Measurements from ENCODE around the gene PEDS1. TPM values are rescaled to one million over a fixed set of nuclear protein-coding genes. Genes with fewer than 3 reads are reported as not detected.

PEDS1 gene
- total and polyA plus RNA-seq, 2 of the 8 experiments (the other 6 are each of a cell fraction or from before 2014, with no cell fraction given), result 28.9 to 75.9 TPM

- H3K4me3 ChIP-seq (ENCODE audit: extremely low read depth in 1 of 4, insufficient read depth in 2 of 4, low read depth in 3 of 4, low read length in 4 of 4), result no peak overlapping the region
- H3K14ac ChIP-seq (ENCODE audit: insufficient read length), result no peak overlapping the region
- H2BK120ac ChIP-seq (replicated peaks; ENCODE audit: low read depth, low read length), result no peak overlapping the region
- H3K79me1 ChIP-seq (ENCODE audit: low read depth, low read length), result peaks cover 6% of the 10 kb centered on the region
- no peak overlapping the region for H4K91ac ChIP-seq (replicated peaks; ENCODE audit: insufficient read length, low read length)
- no peak overlapping the region for H3K18ac ChIP-seq (ENCODE audit: extremely low read depth, low read length)
- no peak overlapping the region for H2AK5ac ChIP-seq (ENCODE audit: low read depth, low read length)
- TF ChIP-seq USF2 (IDR thresholded peaks at IDR 0.05; ENCODE audit: low read length) (peak; percentile 89), ATF3 (IDR thresholded peaks at IDR 0.05; ENCODE audit: insufficient read depth, low read depth, low read length) (peak; percentile 83), CTBP2 (IDR thresholded peaks at IDR 0.05; ENCODE audit: borderline replicate concordance, insufficient read depth, insufficient read length, low read length) (no peak)
- H3K36me3 ChIP-seq (ENCODE audit: control insufficient read depth in 2 of 4, insufficient read depth in 4 of 4, low read length in 3 of 4), result peaks cover 6 to 42% (median 24%) of the 10 kb centered on the region in 4 experiments; a peak in 7 of 8 replicates
- FAIRE-seq (no peak), DNase-seq (ENCODE audit: low read depth in 1 of 2, low spot score in 2 of 2) (no peak)
- H3K23ac ChIP-seq (ENCODE audit: insufficient read length), result no peak overlapping the region
- H2BK20ac ChIP-seq (ENCODE audit: low read length), result no peak overlapping the region
- no peak overlapping the region for H2BK5ac ChIP-seq (ENCODE audit: low read depth, low read length)
- no peak overlapping the region for H3K4me2 ChIP-seq (ENCODE audit: insufficient read depth in 1 of 2, low read depth in 2 of 2, low read length in 2 of 2)
- H4K5ac ChIP-seq (ENCODE audit: insufficient read length, low read depth, low read length), result no peak overlapping the region
- WGBS, 2 experiments (ENCODE audit: extremely low coverage in 1 of 2, insufficient coverage in 1 of 2, insufficient read length in 1 of 2, insufficient replicate concordance in 2 of 2, low coverage in 1 of 2, low lambda C conversion rate in 2 of 2, missing lambda C conversion rate in 1 of 2), result 88% methylated on average over 13 of the region's 13 CpGs; no CpG with 5 or more reads in 1 of the 2 experiments
- peaks cover 3 to 24% of the 10 kb centered on the region in 2 experiments for H4K20me1 ChIP-seq (replicated peaks in 1 of 2; ENCODE audit: control insufficient read depth in 1 of 2, insufficient read depth in 2 of 2, low read length in 2 of 2)
- no peak overlapping the region for H2AFZ ChIP-seq (ENCODE audit: low read length)
- H4K8ac ChIP-seq (ENCODE audit: extremely low read depth, insufficient read depth, low read length), result peak overlapping the region; percentile 77; the same call in 1 of the 2 replicates
- no peak overlapping the region for H2BK12ac ChIP-seq (ENCODE audit: low read depth, low read length)
- no peak overlapping the region for H3K4ac ChIP-seq (replicated peaks; ENCODE audit: insufficient read length, low read depth, low read length)
- H2BK15ac ChIP-seq (ENCODE audit: low read length), result no peak overlapping the region
- no peak overlapping the region for H3K9ac ChIP-seq (replicated peaks in 1 of 4; ENCODE audit: extremely low read depth in 1 of 4, low read depth in 3 of 4, low read length in 3 of 4)
- no peak overlapping the region for H3K27ac ChIP-seq (ENCODE audit: low read depth, low read length)
- H3K56ac ChIP-seq (replicated peaks; ENCODE audit: insufficient read length, low read depth, low read length), result no peak overlapping the region
- no peaks in the 10 kb centered on the region for H3K4me1 ChIP-seq (replicated peaks in 1 of 4; ENCODE audit: control insufficient read depth in 3 of 4, insufficient read depth in 4 of 4, low read length in 3 of 4)
- H3K23me2 ChIP-seq (ENCODE audit: low read depth, low read length), result no peaks in the 10 kb centered on the region
- no peaks in the 10 kb centered on the region for H3K79me2 ChIP-seq (ENCODE audit: control insufficient read depth in 1 of 2, insufficient read depth in 2 of 2, low read length in 2 of 2)
- ChIA-PET POLR2A (ENCODE audit: partially characterized antibody) (interaction anchor here (1.0 to 1.4 kb wide), 3 partner anchors 14 to 20 kb away, joined by 3 to 4 read pairs (median 3); no protein-coding TSS in a partner anchor), CTCF (ENCODE audit: partially characterized antibody) (interaction anchor here (0.9 to 8.5 kb wide), 6 partner anchors 8 to 40 kb away, joined by 3 to 92 read pairs (median 4); no protein-coding TSS in a partner anchor)
- no peaks in the 10 kb centered on the region for H3K27me3 ChIP-seq (replicated peaks in 1 of 4; ENCODE audit: control insufficient read depth in 3 of 4, extremely low read depth in 1 of 4, insufficient read depth in 3 of 4, low read length in 3 of 4)
- no peaks in the 10 kb centered on the region for H3K9me3 ChIP-seq (ENCODE audit: insufficient read depth in 2 of 2, low read depth in 1 of 2, low read length in 1 of 2)
Measured at GRCh38 chr20:50129662-50130355, 23.7 kb downstream of the PEDS1 start.
